Keratinocyte (primary cell): Measurements from ENCODE around the gene TENM4. TPM values are rescaled to one million over a fixed set of nuclear protein-coding genes. Genes with fewer than 3 reads are reported as not detected.

Experiments used
- DNase-seq: peaks from one replicate; pipeline ENCODE4 v3.0.0-alpha.2; 2011; ENCODE audit warnings: low read depth, missing footprints, low spot score
- FAIRE-seq: peaks from 2 replicates; lab custom pipeline; 2011; peaks lifted over from hg19 to GRCh38; lab: Jason Lieb, UNC
- H2AFZ ChIP-seq: 2 replicates; pipeline ENCODE4 v1.6.0; 2012; ENCODE audit warnings: low read length, control low read depth, inconsistent platforms; ENCODE audit not compliant: control insufficient read depth
- H3K27ac ChIP-seq: 2 replicates; pipeline ENCODE4 v1.5.1; 2011; ENCODE audit warnings: low read length; ENCODE audit not compliant: control insufficient read depth, insufficient read depth
- H3K27me3 ChIP-seq: 3 replicates; pipeline ENCODE4 v1.6.0; 2011; ENCODE audit warnings: low read length; ENCODE audit not compliant: control insufficient read depth, insufficient read depth; ENCODE audit errors: extremely low read depth
- H3K36me3 ChIP-seq, 2 experiments: 2 replicates in 1 of 2; 3 replicates in 1 of 2; pipeline ENCODE4 v1.5.1; 2011; ENCODE audit warnings: low read length in 2 of 2, mild to moderate bottlenecking in 1 of 2; ENCODE audit not compliant: control insufficient read depth in 2 of 2, insufficient read depth in 2 of 2; ENCODE audit errors: extremely low read depth in 1 of 2
- H3K4me1 ChIP-seq: 3 replicates; pipeline ENCODE4 v1.5.1; 2011; ENCODE audit warnings: low read length; ENCODE audit not compliant: control insufficient read depth, insufficient read depth; ENCODE audit errors: extremely low read depth
- H3K4me2 ChIP-seq: 3 replicates; pipeline ENCODE4 v1.6.0; 2011; ENCODE audit warnings: low read depth, low read length; ENCODE audit not compliant: control insufficient read depth, insufficient read depth; ENCODE audit errors: extremely low read depth
- H3K4me3 ChIP-seq, 3 experiments: fragments of 200-600 bp in 1 of 3; sonication (generic) in 1 of 3; 2 replicates in 2 of 3; 3 replicates in 1 of 3; pipeline ENCODE4 v1.5.1; 2011 to 2016; ENCODE audit warnings: low read length in 3 of 3, mild to moderate bottlenecking in 3 of 3, control low read depth in 2 of 3, inconsistent platforms in 1 of 3, low read depth in 1 of 3, mixed read lengths in 1 of 3, mixed run types in 1 of 3, moderate library complexity in 1 of 3; ENCODE audit not compliant: control insufficient read depth in 2 of 3, insufficient read depth in 2 of 3; ENCODE audit errors: extremely low read depth in 1 of 3
- H3K79me2 ChIP-seq: 2 replicates; pipeline ENCODE4 v1.6.0; 2012; ENCODE audit warnings: low read length; ENCODE audit not compliant: control insufficient read depth, insufficient read depth
- H3K9ac ChIP-seq: 3 replicates; pipeline ENCODE4 v1.6.0; 2011; ENCODE audit warnings: low read length; ENCODE audit not compliant: control insufficient read depth, insufficient read depth; ENCODE audit errors: extremely low read depth
- H3K9me1 ChIP-seq: 3 replicates; pipeline ENCODE4 v1.6.0; 2011; ENCODE audit warnings: low read length; ENCODE audit not compliant: control insufficient read depth, insufficient read depth; ENCODE audit errors: extremely low read depth
- H3K9me3 ChIP-seq: 2 replicates; pipeline ENCODE4 v1.5.1; 2012; ENCODE audit warnings: low read depth, low read length; ENCODE audit not compliant: control insufficient read depth
- H4K20me1 ChIP-seq: 3 replicates; pipeline ENCODE4 v1.6.0; 2011; ENCODE audit warnings: low read length; ENCODE audit not compliant: control insufficient read depth, insufficient read depth; ENCODE audit errors: extremely low read depth
- CTCF ChIP-seq, 3 experiments: IDR thresholded peaks in 1 of 3; conservative IDR thresholded peaks in 1 of 3; optimal IDR thresholded peaks in 1 of 3; 2 replicates in 2 of 3; 3 replicates in 1 of 3; pipeline versions ENCODE3 to v1.5.1; 2011; ENCODE audit warnings: low read length in 3 of 3, mild to moderate bottlenecking in 3 of 3, moderate library complexity in 2 of 3, control low read depth in 1 of 3, inconsistent platforms in 1 of 3; ENCODE audit not compliant: insufficient read depth in 2 of 3; ENCODE audit errors: extremely low read depth in 1 of 3
- EZH2 ChIP-seq: IDR thresholded peaks from one replicate; pipeline ENCODE4 v1.6.1; 2012; ENCODE audit warnings: inconsistent platforms, mild to moderate bottlenecking, low read length, moderate library complexity
- dilution Hi-C: fragments of 300-500 bp; cut with MboI; formaldehyde crosslinking; loops from one replicate; pipeline ENCODE4 v1.7.0; 2020; ENCODE audit warnings: low sequenced_read_pairs; ENCODE audit not compliant: extremely low pct_ligation_motif_present
- polyA plus RNA-seq, 5 experiments: library from polyadenylated mRNA; depleted of rRNA in 3 of 5; stranded (reverse) in 3 of 5; stranded (forward) in 1 of 5; unstranded in 1 of 5; fragments of >200 nt; gene quantifications; 1 replicate in 1 of 5; 2 replicates in 3 of 5; 3 replicates in 1 of 5; pipeline versions ENCODE4 v1.2.1 to v1.2.3, GENCODE V29; 2011 to 2012; ENCODE audit warnings: missing spikeins in 2 of 5, low read depth in 1 of 5, low replicate concordance in 1 of 5

Gene TENM4
- polyA plus RNA-seq, 1 donor (not counting 4 experiments of a cell fraction or from before 2014, with no cell fraction given), result 3.5 TPM

DNA sequence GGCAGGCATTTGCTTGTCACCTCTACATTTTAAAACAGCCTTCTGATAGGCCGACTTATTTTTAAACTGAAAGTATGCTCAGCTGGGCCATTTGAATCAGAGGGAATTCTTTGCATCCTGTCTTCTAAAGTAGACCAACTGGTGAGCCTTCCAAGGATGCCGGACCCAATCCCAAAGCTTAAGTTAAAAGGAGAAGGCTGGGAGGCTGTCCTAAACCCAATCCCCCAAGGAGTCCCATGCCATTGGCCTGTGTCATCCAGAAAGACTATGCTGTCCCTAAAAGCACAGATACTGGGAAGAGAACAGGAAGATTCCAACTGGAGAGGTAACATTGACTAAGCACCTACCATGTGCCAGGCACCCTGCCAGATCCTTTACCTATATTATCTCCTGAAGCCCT lies 18.0 kb downstream of the TENM4 start:
- no peak overlapping the region for H3K27ac ChIP-seq
- H3K9me3 ChIP-seq, result no peaks in the 10 kb centered on the region
- H3K9ac ChIP-seq, result no peak overlapping the region
- peak overlapping the region; percentile 44 for H3K4me2 ChIP-seq
- H4K20me1 ChIP-seq, result no peaks in the 10 kb centered on the region
- no peak overlapping the region for H2AFZ ChIP-seq
- H3K4me3 ChIP-seq, result no peak overlapping the region
- TF ChIP-seq EZH2 (no peak), CTCF (optimal IDR thresholded peaks at IDR 0.05 in 1 of 3, IDR thresholded peaks at IDR 0.05 in 1 of 3, conservative IDR thresholded peaks at IDR 0.05 in 1 of 3; ENCODE audit: extremely low read depth in 1 of 3, insufficient read depth in 2 of 3, low read length in 3 of 3) (no peak)
- H3K4me1 ChIP-seq, result peaks cover 38% of the 10 kb centered on the region
- H3K79me2 ChIP-seq, result peaks cover 68% of the 10 kb centered on the region
- DNase-seq, result no peak
- H3K9me1 ChIP-seq, result no peaks in the 10 kb centered on the region
- dilution Hi-C loops, result no loop called here
- no peaks in the 10 kb centered on the region for H3K27me3 ChIP-seq
- peak; percentile 20 for FAIRE-seq
- H3K36me3 ChIP-seq, result peaks cover 4 to 7% of the 10 kb centered on the region in 2 experiments

DNA sequence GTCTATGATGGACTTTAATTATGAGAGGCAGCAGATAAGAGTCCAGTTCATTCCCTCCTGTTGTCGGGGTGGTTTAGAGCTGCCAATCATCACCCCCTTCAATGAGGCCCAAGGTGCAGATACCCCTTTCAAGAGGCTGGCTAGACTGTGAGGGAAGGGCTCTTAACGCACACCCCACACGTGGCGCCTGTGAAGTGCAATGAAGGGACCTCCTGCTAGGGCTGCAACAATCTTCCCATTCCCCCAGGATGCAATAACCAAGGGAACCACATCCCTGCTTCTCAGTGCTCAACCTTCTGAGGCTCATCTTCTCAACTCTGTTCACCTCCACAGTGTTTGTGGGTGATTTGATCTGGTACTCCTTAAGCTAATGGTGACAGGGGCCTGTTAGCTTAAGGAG lies 19.0 kb downstream of the TENM4 start:
- no peak for TF ChIP-seq CTCF (optimal IDR thresholded peaks at IDR 0.05 in 1 of 3, IDR thresholded peaks at IDR 0.05 in 1 of 3, conservative IDR thresholded peaks at IDR 0.05 in 1 of 3; ENCODE audit: extremely low read depth in 1 of 3, insufficient read depth in 2 of 3, low read length in 3 of 3)
- no peak for TF ChIP-seq EZH2
- Histone ChIP-seq H3K27me3 (no peaks in the 10 kb centered on the region), H3K27ac (no peak overlapping the region), H3K9me3 (no peaks in the 10 kb centered on the region), H3K4me3 (no peak overlapping the region), H3K4me1 (peaks cover 48% of the 10 kb centered on the region), H3K9ac (no peak overlapping the region), H3K9me1 (no peaks in the 10 kb centered on the region), H3K36me3 (peaks cover 4 to 7% of the 10 kb centered on the region in 2 experiments), H3K79me2 (peaks cover 68% of the 10 kb centered on the region), H4K20me1 (no peaks in the 10 kb centered on the region), H2AFZ (no peak overlapping the region), H3K4me2 (no peak overlapping the region)
- dilution Hi-C loops, result no loop called here
- DNase-seq (no peak), FAIRE-seq (peak; percentile 29)
